Esophagus muscularis mucosa (tissue), 3 donors: ENCODE results near the gene CD6.

Experiments used
- CTCF ChIP-seq, 3 experiments: fragments of 200-600 bp in 2 of 3; fragments of 450-650 bp in 1 of 3; sonication (generic) in 2 of 3; IDR thresholded peaks; one replicate each; pipeline ENCODE4 v1.5.1; 2017 to 2019; ENCODE audit warnings: antibody characterized with exemption in 3 of 3, mild to moderate bottlenecking in 2 of 3, moderate library complexity in 1 of 3
- POLR2A ChIP-seq: fragments of 450-650 bp; IDR thresholded peaks from one replicate; pipeline ENCODE4 v1.6.1; 2017; ENCODE audit warnings: antibody characterized with exemption, moderate library complexity, mild to moderate bottlenecking, low read depth

DNA sequence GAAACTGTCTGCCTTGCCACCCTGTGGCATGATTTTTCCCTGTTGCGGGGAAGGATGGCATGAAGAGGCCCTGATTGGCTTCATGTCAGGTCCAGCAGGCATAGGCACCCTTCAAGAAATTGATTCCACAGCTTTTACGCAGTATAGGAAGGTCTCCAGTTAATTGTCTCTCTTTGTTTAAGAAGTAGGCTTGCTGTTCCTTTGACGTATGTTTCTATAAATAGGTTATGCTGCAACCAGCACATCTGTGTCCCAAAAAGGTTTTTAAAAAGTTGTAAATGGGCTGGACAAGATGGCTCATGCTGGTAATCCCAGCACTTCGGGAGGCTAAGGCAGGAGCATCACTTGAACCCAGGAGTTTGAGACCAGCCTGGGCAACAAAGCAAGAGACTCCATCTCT lies 62.6 kb downstream of the CD6 start:
- no peak for TF ChIP-seq POLR2A
- no peak for TF ChIP-seq CTCF (IDR thresholded peaks at IDR 0.05)
